Measurements from ENCODE around the gene PLA2G3. TPM values are rescaled to one million over a fixed set of nuclear protein-coding genes. Genes with fewer than 3 reads are reported as not detected.

The PLA2G3 gene
- total RNA-seq, 1 experiment from 2014 or later, result not detected

GRCh38 chr22:31141551-31141950 lies 1.2 kb upstream of the PLA2G3 start:
- no peak for DNase-seq (ENCODE audit: low read depth, low spot score)
- TF ChIP-seq POLR2AphosphoS5 (IDR thresholded peaks at IDR 0.05; ENCODE audit: low read depth, low read length) (no peak), CTCF (IDR thresholded peaks at IDR 0.05) (no peak), REST (IDR thresholded peaks at IDR 0.05; ENCODE audit: insufficient read depth in 1 of 2, low read depth in 2 of 2, low read length in 1 of 2) (no peak), SIN3A (IDR thresholded peaks at IDR 0.05; ENCODE audit: borderline replicate concordance, insufficient read depth, low read depth, low read length) (no peak), TCF7L2 (IDR thresholded peaks at IDR 0.05; ENCODE audit: low read depth, low read length) (no peak)
- Histone ChIP-seq H3K4me3 (ENCODE audit: low read depth in 2 of 2, low read length in 2 of 2) (no peak overlapping the region), H3K27ac (ENCODE audit: low read length) (no peak overlapping the region), H3K9me3 (ENCODE audit: control insufficient read depth, insufficient read depth, low read depth, low read length) (no peaks in the 10 kb centered on the region), H3K36me3 (ENCODE audit: control insufficient read depth, insufficient read depth, low read length) (no peaks in the 10 kb centered on the region), H3K27me3 (ENCODE audit: control insufficient read depth, insufficient read depth, low read length) (no peaks in the 10 kb centered on the region), H3K4me1 (ENCODE audit: control insufficient read depth, insufficient read depth, low read length) (no peaks in the 10 kb centered on the region)
- ChIA-PET POLR2A (no interaction called here), CTCF (interaction anchor here (1.1 kb wide), 1 partner anchor 46 kb away, joined by 3 read pairs; no protein-coding TSS in a partner anchor)
- intact Hi-C loops (cut with micrococcal nuclease; ENCODE audit: unreplicated experiment) (no loop called here), in situ Hi-C loops (cut with HindIII; ENCODE audit: low pct_unique_long_range_greater_than_20kb, low sequenced_read_pairs) (no loop called here)
- no TSS peak for BruUV-seq (replicated peaks)
- ATAC-seq, result no peak

GRCh38 chr22:31140746-31141145 lies 438 bp upstream of the PLA2G3 start:
- DNase-seq (ENCODE audit: low read depth, low spot score) (no peak), ATAC-seq (no peak)
- Histone ChIP-seq H3K9me3 (ENCODE audit: control insufficient read depth, insufficient read depth, low read depth, low read length) (no peaks in the 10 kb centered on the region), H3K4me3 (ENCODE audit: low read depth in 2 of 2, low read length in 2 of 2) (no peak overlapping the region), H3K4me1 (ENCODE audit: control insufficient read depth, insufficient read depth, low read length) (no peaks in the 10 kb centered on the region), H3K27me3 (ENCODE audit: control insufficient read depth, insufficient read depth, low read length) (no peaks in the 10 kb centered on the region), H3K36me3 (ENCODE audit: control insufficient read depth, insufficient read depth, low read length) (no peaks in the 10 kb centered on the region), H3K27ac (ENCODE audit: low read length) (no peak overlapping the region)
- ChIA-PET POLR2A (no interaction called here), CTCF (interaction anchor here (1.0 to 1.1 kb wide), 2 partner anchors 32 to 45 kb away, joined by 3 to 5 read pairs; no protein-coding TSS in a partner anchor)
- TF ChIP-seq REST (IDR thresholded peaks at IDR 0.05; ENCODE audit: insufficient read depth in 1 of 2, low read depth in 2 of 2, low read length in 1 of 2) (no peak), TCF7L2 (IDR thresholded peaks at IDR 0.05; ENCODE audit: low read depth, low read length) (no peak), POLR2AphosphoS5 (IDR thresholded peaks at IDR 0.05; ENCODE audit: low read depth, low read length) (no peak), CTCF (IDR thresholded peaks at IDR 0.05) (no peak), SIN3A (IDR thresholded peaks at IDR 0.05; ENCODE audit: borderline replicate concordance, insufficient read depth, low read depth, low read length) (no peak)
- intact Hi-C loops (cut with micrococcal nuclease; ENCODE audit: unreplicated experiment), result no loop called here
- BruUV-seq (replicated peaks), result no TSS peak
- in situ Hi-C loops (cut with HindIII; ENCODE audit: low pct_unique_long_range_greater_than_20kb, low sequenced_read_pairs), result no loop called here

All from Panc1 (cell line).